Fibroblast of villous mesenchyme (primary cell): ENCODE measurements around the gene TRPM2. TPM values are rescaled to one million over a fixed set of nuclear protein-coding genes. Genes with fewer than 3 reads are reported as not detected.

Experiments used
- DNase-seq: peaks from one replicate; pipeline ENCODE4 v3.0.0-alpha.2; 2010; ENCODE audit warnings: low read depth
- H3K4me3 ChIP-seq: 2 replicates; pipeline ENCODE4 v1.5.1; 2011; ENCODE audit warnings: low read depth, mild to moderate bottlenecking, low read length
- CTCF ChIP-seq: IDR thresholded peaks from 2 replicates; pipeline ENCODE4 v1.5.1; 2012; ENCODE audit warnings: low read depth, mild to moderate bottlenecking, low read length; ENCODE audit not compliant: insufficient read depth
- total RNA-seq: library from RNA; depleted of rRNA; stranded (reverse); fragments of >200 nt; gene quantifications from 2 replicates; pipeline ENCODE4 v1.2.3, GENCODE V29; 2012

Gene TRPM2
- total RNA-seq, 1 donor, result under 0.01 TPM

- no peak overlapping the region for H3K4me3 ChIP-seq
- TF ChIP-seq CTCF, result no peak
- DNase-seq, result no peak
Observed at GRCh38 chr21:44441041-44441400, 87.6 kb downstream of the TRPM2 start.

GRCh38 chr21:44441581-44442265 is 88.3 kb downstream of the TRPM2 start:
- no peak for DNase-seq
- H3K4me3 ChIP-seq, result no peak overlapping the region
- no peak for TF ChIP-seq CTCF

DNA sequence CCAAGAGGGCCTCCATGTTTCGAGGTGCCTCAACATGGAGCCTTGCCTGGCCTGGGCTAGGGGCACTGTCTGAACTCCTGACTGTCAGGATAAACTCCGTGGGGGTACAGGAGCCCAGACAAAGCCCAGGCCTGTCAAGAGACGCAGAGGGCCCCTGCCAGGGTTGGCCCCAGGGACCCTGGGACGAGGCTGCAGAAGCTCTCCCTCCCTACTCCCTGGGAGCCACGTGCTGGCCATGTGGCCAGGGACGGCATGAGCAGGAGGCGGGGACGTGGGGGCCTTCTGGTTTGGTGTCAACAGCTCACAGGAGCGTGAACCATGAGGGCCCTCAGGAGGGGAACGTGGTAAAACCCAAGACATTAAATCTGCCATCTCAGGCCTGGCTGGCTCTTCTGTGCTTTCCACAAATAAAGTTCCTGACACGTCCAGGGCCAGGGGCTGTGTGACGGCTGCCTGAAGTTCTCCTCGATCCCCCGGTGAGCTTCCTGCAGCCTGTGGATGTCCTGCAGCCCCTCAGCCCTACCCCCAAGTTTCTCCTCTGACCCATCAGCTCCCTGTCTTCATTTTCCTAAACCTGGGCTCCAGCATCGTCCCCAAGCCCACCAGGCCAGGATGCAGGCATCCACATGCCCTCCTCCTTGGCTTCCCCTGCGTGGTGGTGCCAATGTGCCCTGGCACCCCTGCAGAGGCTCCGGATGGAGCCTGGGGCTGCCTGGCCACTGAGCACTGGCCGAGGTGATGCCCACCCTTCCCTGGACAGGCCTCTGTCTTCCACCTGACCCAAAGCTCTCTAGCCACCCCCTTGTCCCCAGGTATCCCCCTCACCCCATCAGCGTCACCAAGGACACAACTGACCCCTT is 89.1 kb downstream of the TRPM2 start:
- DNase-seq, result no peak
- H3K4me3 ChIP-seq, result no peak overlapping the region
- TF ChIP-seq CTCF, result no peak

DNA sequence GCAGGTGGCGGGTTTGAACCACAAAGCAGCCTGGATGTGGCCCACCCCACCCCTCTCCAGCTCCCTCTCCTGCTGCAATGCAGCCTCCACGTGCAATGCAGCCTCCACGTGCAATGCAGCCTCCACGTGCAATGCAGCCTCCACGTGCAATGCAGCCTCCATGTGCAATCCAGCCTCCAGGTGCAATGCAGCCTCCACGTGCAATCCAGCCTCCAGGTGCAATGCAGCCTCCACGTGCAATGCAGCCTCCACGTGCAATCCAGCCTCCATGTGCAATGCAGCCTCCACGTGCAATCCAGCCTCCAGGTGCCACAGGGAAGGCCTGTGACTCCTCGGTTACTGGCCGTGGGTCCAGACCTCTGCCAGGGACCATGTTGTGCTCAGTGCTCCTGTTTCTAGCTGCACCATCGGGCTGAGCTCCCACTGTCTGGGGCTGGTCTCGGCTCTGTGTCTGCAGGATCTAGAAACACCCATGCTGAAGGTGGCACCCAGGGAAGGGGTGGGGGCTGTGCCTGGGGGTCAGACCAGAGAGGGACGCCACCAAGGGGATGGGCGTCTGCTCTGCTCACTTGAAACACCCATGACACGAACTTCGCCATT is 90.0 kb downstream of the TRPM2 start:
- no peak overlapping the region for H3K4me3 ChIP-seq
- TF ChIP-seq CTCF, result no peak
- no peak for DNase-seq

DNA sequence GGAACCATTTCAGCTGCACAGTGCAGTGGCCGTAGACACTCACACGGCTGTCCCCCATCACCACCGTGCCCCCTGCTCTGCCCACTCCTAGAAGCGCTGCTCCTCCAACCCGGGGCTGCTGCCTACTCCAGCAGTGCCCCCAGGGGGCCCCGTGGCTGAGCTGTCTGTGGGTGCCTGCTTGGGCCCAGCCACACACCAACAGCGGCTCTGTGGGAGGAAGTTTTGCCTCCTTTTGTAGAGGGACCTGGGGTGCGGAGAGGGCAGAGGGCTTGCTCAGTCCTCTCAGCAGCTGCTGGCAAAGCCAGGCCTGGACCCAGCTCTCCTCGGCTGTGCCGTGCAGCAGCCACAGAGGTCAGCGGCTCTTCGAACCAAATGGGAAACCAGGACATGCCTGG is 90.5 kb downstream of the TRPM2 start:
- no peak for DNase-seq
- no peak overlapping the region for H3K4me3 ChIP-seq
- no peak for TF ChIP-seq CTCF

DNA sequence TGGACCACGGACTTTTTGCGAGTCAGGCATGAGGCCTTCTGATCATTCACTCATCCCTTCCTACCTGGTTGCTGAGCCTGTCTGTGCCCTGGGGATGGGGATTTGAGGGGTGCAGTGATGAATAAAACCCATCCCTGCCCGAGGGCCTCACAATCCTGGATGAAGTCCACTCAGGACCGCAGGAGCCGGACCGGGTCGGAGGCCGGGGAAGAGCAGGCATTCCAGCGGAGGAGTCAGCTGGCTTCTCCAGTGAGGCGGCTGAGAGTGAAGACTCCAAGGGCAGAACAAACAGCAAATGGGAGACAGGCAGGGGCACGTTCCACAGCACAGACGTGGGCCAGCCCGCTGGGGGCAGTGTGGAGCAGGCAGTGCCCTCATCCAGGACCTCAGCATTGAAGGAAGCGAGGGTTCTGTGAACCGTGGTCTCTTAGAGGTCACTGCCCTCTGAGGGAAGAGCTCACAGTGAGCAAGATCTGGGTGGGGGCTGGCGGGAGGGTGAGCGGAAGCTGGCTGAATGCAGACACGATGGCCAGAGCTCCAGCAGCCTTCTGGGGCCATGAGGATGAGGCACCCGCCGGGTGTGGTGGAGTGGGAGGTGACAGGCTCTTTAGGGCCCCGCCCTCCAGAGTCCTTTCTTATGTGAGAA is 91.0 kb downstream of the TRPM2 start:
- H3K4me3 ChIP-seq, result no peak overlapping the region
- TF ChIP-seq CTCF, result peak; percentile 6
- no peak for DNase-seq
